Chondrocyte (in vitro differentiated cells): ENCODE measurements around the gene ANTXR1. TPM values are rescaled to one million over a fixed set of nuclear protein-coding genes. Genes with fewer than 3 reads are reported as not detected.
"Not testable (repeated sequence)": the region's sequence is repeated elsewhere in the genome, so short reads cannot be mapped to it uniquely, and the experiment has no call there.

ENCODE experiments used
- DNase-seq: peaks from one replicate; pipeline ENCODE4 v3.0.0; 2021; ENCODE audit warnings: mixed read lengths, low spot score
- H3K27ac Mint-ChIP-seq: one replicate; pipeline ENCODE4 v1.8.0; 2021; ENCODE audit warnings: mild to moderate bottlenecking, moderate library complexity, mixed read lengths; ENCODE audit not compliant: unreplicated experiment
- H3K27me3 Mint-ChIP-seq: 2 replicates; pipeline ENCODE4 v1.8.0; 2021; ENCODE audit warnings: low read depth, mixed read lengths
- H3K36me3 Mint-ChIP-seq: 2 replicates; pipeline ENCODE4 v1.8.0; 2021; ENCODE audit warnings: low read depth, mixed read lengths
- H3K4me1 Mint-ChIP-seq: 2 replicates; pipeline ENCODE4 v1.8.0; 2021; ENCODE audit warnings: low read depth, mild to moderate bottlenecking, mixed read lengths
- H3K4me3 Mint-ChIP-seq: one replicate; pipeline ENCODE4 v1.8.0; 2021; ENCODE audit warnings: mild to moderate bottlenecking, moderate library complexity, mixed read lengths; ENCODE audit not compliant: unreplicated experiment
- H3K9me3 Mint-ChIP-seq: 2 replicates; pipeline ENCODE4 v1.8.0; 2021; ENCODE audit warnings: low read depth, mixed read lengths
- total RNA-seq: library from RNA; stranded (reverse); gene quantifications from 3 replicates; pipeline ENCODE4 v1.2.1, GENCODE V29; 2021
- TF ChIP-seq, protein P1 (sequence below): fragments of 200-600 bp; sonication (generic); IDR thresholded peaks from 2 replicates; pipeline ENCODE4 v1.5.0; 2021; ENCODE audit warnings: antibody characterized with exemption, mild to moderate bottlenecking, moderate library complexity

Gene ANTXR1
- total RNA-seq, 1 donor from 2014 or later: 351 TPM

DNA sequence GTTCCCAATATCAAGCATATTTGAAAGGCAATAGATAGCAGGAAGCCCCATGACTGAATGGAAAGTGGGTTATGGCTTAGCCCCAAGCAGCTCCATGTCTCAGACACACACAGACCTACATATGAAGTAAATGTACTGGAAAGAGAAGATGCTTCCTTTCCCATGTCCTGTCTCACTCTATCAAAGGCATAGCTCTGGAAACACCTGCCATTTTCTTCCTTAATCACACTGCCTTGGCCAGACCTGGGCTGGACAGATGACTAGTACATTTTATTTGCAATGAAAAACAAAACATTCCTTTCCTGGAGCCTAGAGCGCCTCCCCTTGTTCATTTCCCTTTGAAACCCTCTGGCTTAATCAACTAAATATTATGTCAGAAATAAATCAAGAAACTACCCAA is 160.7 kb downstream of the ANTXR1 start:
- H3K4me1 Mint-ChIP-seq: peaks cover 85% of the 10 kb centered on the region
- DNase-seq: no peak
- H3K36me3 Mint-ChIP-seq: peaks cover 14% of the 10 kb centered on the region
- H3K9me3 Mint-ChIP-seq: no peaks in the 10 kb centered on the region
- H3K4me3 Mint-ChIP-seq: no peak overlapping the region
- peak overlapping the region; percentile 81 for H3K27ac Mint-ChIP-seq
- TF ChIP-seq, protein P1, sequence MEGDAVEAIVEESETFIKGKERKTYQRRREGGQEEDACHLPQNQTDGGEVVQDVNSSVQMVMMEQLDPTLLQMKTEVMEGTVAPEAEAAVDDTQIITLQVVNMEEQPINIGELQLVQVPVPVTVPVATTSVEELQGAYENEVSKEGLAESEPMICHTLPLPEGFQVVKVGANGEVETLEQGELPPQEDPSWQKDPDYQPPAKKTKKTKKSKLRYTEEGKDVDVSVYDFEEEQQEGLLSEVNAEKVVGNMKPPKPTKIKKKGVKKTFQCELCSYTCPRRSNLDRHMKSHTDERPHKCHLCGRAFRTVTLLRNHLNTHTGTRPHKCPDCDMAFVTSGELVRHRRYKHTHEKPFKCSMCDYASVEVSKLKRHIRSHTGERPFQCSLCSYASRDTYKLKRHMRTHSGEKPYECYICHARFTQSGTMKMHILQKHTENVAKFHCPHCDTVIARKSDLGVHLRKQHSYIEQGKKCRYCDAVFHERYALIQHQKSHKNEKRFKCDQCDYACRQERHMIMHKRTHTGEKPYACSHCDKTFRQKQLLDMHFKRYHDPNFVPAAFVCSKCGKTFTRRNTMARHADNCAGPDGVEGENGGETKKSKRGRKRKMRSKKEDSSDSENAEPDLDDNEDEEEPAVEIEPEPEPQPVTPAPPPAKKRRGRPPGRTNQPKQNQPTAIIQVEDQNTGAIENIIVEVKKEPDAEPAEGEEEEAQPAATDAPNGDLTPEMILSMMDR: peak; percentile 38
- no peaks in the 10 kb centered on the region for H3K27me3 Mint-ChIP-seq

GRCh38 chr2:69174211-69174610 is 161.2 kb downstream of the ANTXR1 start:
- not testable (repeated sequence) for H3K27me3 Mint-ChIP-seq, H3K9me3 Mint-ChIP-seq, DNase-seq, H3K4me3 Mint-ChIP-seq
- H3K27ac Mint-ChIP-seq: peak overlapping the region; percentile 81
- peaks cover 82% of the 10 kb centered on the region for H3K4me1 Mint-ChIP-seq
- peaks cover 11% of the 10 kb centered on the region for H3K36me3 Mint-ChIP-seq

GRCh38 chr2:69175790-69176715 is 163.1 kb downstream of the ANTXR1 start:
- Mint-ChIP-seq H3K9me3 (no peaks in the 10 kb centered on the region), H3K4me3 (no peak overlapping the region), H3K27me3 (no peaks in the 10 kb centered on the region), H3K36me3 (peaks cover 13% of the 10 kb centered on the region), H3K4me1 (peaks cover 78% of the 10 kb centered on the region), H3K27ac (peak overlapping the region; percentile 78)
- TF ChIP-seq, protein P1: no peak
- DNase-seq: no peak

DNA sequence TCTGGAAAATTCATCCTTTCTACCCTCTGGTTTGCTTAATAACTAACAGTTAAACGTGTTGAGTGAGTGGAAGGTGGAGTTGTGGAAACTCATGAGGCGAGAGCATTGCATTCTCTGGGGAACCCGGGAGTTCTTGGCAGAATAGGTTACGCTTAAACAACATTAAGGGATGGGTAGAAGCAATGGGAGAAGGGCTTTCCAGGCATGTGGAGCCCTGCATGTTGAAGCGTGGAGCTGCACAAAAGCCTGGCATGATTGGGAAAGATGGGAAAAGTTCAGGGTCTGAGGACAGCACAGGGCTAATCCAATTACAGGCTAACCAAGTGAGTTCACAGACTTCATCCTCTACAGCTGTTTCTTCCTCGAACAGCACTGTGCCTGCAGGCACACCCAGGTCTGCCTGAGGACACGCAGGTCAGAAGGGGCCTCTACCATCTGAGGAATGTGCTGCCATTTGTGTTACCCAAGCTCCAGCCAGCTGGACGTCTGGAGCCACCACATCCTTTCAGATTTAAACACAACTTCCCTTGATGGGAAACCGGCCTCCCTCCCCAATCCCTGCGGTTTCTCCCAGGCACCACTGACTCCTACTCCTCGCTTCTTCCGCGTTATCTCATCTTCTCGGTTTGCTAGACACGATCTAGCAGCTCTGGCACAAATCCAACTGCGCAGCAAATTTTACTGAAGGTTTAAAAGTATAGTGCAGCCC is 164.2 kb downstream of the ANTXR1 start:
- TF ChIP-seq, protein P1: no peak
- peak overlapping the region; percentile 98 for H3K27ac Mint-ChIP-seq
- H3K4me1 Mint-ChIP-seq: peaks cover 71% of the 10 kb centered on the region
- no peaks in the 10 kb centered on the region for H3K9me3 Mint-ChIP-seq
- peak overlapping the region; percentile 1 for H3K4me3 Mint-ChIP-seq
- peaks cover 20% of the 10 kb centered on the region for H3K36me3 Mint-ChIP-seq
- DNase-seq: no peak
- no peaks in the 10 kb centered on the region for H3K27me3 Mint-ChIP-seq

- Mint-ChIP-seq H3K36me3 (peaks cover 26% of the 10 kb centered on the region), H3K27ac (peak overlapping the region; percentile 98), H3K4me1 (peaks cover 67% of the 10 kb centered on the region), H3K9me3 (no peaks in the 10 kb centered on the region), H3K4me3 (peak overlapping the region; percentile 41), H3K27me3 (no peaks in the 10 kb centered on the region)
- TF ChIP-seq, protein P1: no peak
- peak; percentile 94 for DNase-seq
These were observed 165.0 kb downstream of the ANTXR1 start for GRCh38 chr2:69177785-69178636.
